Measurements from ENCODE around the gene ERBB4.
"Not testable (repeated sequence)": the region's sequence is repeated elsewhere in the genome, so short reads cannot be mapped to it uniquely, and the experiment has no call there.

GRCh38 chr2:211592006-211592405 is 946.6 kb downstream of the ERBB4 start:
- not testable (repeated sequence) for TF ChIP-seq NRF1 (IDR thresholded peaks at IDR 0.05; ENCODE audit: low read depth, low read length); POLR2AphosphoS5 (IDR thresholded peaks at IDR 0.05; ENCODE audit: low read depth, low read length); CTCF (IDR thresholded peaks at IDR 0.05; ENCODE audit: control extremely low read depth in 1 of 3, insufficient read depth in 1 of 3, low read depth in 1 of 3, low read length in 3 of 3); EZH2 (IDR thresholded peaks at IDR 0.05; ENCODE audit: low read depth, low read length, severe bottlenecking); TAF1 (IDR thresholded peaks at IDR 0.05; ENCODE audit: low read depth, low read length); RAD21 (IDR thresholded peaks at IDR 0.05 in 1 of 2, conservative IDR thresholded peaks at IDR 0.05 in 1 of 2; ENCODE audit: low read depth in 2 of 2, low read length in 2 of 2); CHD2 (IDR thresholded peaks at IDR 0.05; ENCODE audit: low read length); JUND (IDR thresholded peaks at IDR 0.05; ENCODE audit: low read length); FOSL1 (IDR thresholded peaks at IDR 0.05; ENCODE audit: insufficient read depth, low read depth, low read length); JUN (IDR thresholded peaks at IDR 0.05; ENCODE audit: low read depth, low read length); POLR2A (IDR thresholded peaks at IDR 0.05; ENCODE audit: control extremely low read depth in 1 of 2, low read depth in 2 of 2, low read length in 2 of 2); SP1 (IDR thresholded peaks at IDR 0.05; ENCODE audit: low read depth, low read length); CEBPB (IDR thresholded peaks at IDR 0.05; ENCODE audit: low read depth, low read length); NANOG (IDR thresholded peaks at IDR 0.05; ENCODE audit: insufficient read depth, low read depth, low read length, poor library complexity, severe bottlenecking)
